ENCODE data around the gene SDF4. TPM values are rescaled to one million over a fixed set of nuclear protein-coding genes. Genes with fewer than 3 reads are reported as not detected.

The SDF4 gene
- total RNA-seq, 4 donors from 2014 or later: 29.7 to 105 (median 50.3) TPM

- Histone ChIP-seq H3K27ac (no peak overlapping the region), H3K4me3 (no peak overlapping the region), H3K27me3 (peaks cover 0 to 4% of the 10 kb centered on the region in 2 donors), H3K36me3 (no peaks in the 10 kb centered on the region), H3K4me1 (peaks cover 0 to 13% of the 10 kb centered on the region in 2 donors), H3K9me3 (no peaks in the 10 kb centered on the region)
- DNase-seq: no peak
- no peak for TF ChIP-seq POLR2A (IDR thresholded peaks at IDR 0.05)
- TF ChIP-seq, protein P1, sequence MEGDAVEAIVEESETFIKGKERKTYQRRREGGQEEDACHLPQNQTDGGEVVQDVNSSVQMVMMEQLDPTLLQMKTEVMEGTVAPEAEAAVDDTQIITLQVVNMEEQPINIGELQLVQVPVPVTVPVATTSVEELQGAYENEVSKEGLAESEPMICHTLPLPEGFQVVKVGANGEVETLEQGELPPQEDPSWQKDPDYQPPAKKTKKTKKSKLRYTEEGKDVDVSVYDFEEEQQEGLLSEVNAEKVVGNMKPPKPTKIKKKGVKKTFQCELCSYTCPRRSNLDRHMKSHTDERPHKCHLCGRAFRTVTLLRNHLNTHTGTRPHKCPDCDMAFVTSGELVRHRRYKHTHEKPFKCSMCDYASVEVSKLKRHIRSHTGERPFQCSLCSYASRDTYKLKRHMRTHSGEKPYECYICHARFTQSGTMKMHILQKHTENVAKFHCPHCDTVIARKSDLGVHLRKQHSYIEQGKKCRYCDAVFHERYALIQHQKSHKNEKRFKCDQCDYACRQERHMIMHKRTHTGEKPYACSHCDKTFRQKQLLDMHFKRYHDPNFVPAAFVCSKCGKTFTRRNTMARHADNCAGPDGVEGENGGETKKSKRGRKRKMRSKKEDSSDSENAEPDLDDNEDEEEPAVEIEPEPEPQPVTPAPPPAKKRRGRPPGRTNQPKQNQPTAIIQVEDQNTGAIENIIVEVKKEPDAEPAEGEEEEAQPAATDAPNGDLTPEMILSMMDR (IDR thresholded peaks at IDR 0.05): no peak
- intact Hi-C loops (cut with DNase I; ENCODE audit: low total_unique reads): loop anchor here (10.0 kb wide), 1 partner anchor 263 kb away; no protein-coding TSS in a partner anchor
Observed at GRCh38 chr1:1237874-1238701, 6.3 kb upstream of the SDF4 start.

- Histone ChIP-seq H3K4me1 (peaks cover 0 to 21% of the 10 kb centered on the region in 2 donors), H3K27me3 (peaks cover 0 to 4% of the 10 kb centered on the region in 2 donors), H3K27ac (no peak overlapping the region), H3K4me3 (no peak overlapping the region), H3K36me3 (no peaks in the 10 kb centered on the region), H3K9me3 (no peaks in the 10 kb centered on the region)
- intact Hi-C loops (cut with DNase I; ENCODE audit: low total_unique reads): loop anchor here (10.0 kb wide), 1 partner anchor 262 kb away; no protein-coding TSS in a partner anchor
- DNase-seq: no peak
- no peak for TF ChIP-seq POLR2A (IDR thresholded peaks at IDR 0.05)
- TF ChIP-seq, protein P1 (IDR thresholded peaks at IDR 0.05): no peak
Observed at GRCh38 chr1:1236945-1237873, 5.4 kb upstream of the SDF4 start.

DNA sequence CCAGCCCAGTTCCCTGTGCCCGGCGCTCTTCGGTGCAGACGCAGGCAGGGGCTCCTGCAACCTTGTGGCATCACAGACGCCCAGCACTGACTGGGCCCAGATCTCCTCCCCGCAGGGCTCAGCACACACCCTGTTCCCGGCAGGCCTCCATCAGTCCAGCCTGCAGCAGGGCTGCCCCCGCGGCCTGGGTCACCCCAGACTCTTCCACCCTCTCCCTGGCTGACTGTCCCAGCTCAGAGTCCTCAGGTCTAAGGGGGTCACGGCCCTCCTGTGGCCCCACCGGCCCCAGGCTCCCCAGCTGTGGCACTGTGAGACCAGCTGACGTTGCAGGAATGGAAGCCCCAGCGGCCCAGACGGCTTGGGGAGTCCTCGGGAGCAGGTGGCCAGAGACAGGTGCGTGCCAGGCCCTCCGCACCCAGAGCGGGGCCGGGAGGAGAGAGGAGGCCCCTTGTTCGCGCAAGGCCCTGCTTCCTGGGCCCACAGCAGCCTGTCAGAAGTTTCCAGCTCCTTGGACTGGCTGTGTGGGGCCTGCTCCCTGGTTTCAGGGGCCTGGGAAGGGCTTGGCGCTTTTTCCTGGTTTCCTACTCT is 4.5 kb upstream of the SDF4 start:
- Histone ChIP-seq H3K27ac (no peak overlapping the region), H3K4me1 (peaks cover 0 to 21% of the 10 kb centered on the region in 2 donors), H3K27me3 (peaks cover 0 to 4% of the 10 kb centered on the region in 2 donors), H3K9me3 (no peaks in the 10 kb centered on the region), H3K4me3 (no peak overlapping the region), H3K36me3 (no peaks in the 10 kb centered on the region)
- no peak for DNase-seq
- intact Hi-C loops (cut with DNase I; ENCODE audit: low total_unique reads): loop anchor here (10.0 kb wide), 1 partner anchor 261 kb away; no protein-coding TSS in a partner anchor
- TF ChIP-seq, protein P1 (IDR thresholded peaks at IDR 0.05): no peak
- TF ChIP-seq POLR2A (IDR thresholded peaks at IDR 0.05): no peak

- TF ChIP-seq POLR2A (IDR thresholded peaks at IDR 0.05): no peak
- TF ChIP-seq, protein P1 (IDR thresholded peaks at IDR 0.05): no peak
- Histone ChIP-seq H3K4me1 (peaks cover 0 to 27% of the 10 kb centered on the region in 2 donors), H3K27me3 (peaks cover 0 to 4% of the 10 kb centered on the region in 2 donors), H3K36me3 (no peaks in the 10 kb centered on the region), H3K4me3 (no peak overlapping the region), H3K9me3 (no peaks in the 10 kb centered on the region), H3K27ac (no peak overlapping the region)
- no peak for DNase-seq
- intact Hi-C loops (cut with DNase I; ENCODE audit: low total_unique reads): loop anchor here (10.0 kb wide), 1 partner anchor 260 kb away; no protein-coding TSS in a partner anchor
Observed at GRCh38 chr1:1235016-1235744, 3.4 kb upstream of the SDF4 start.
